ENCODE measurements around the gene CST8.

GRCh38 chr20:23510000-23510590, 19.2 kb downstream of the CST8 start:
- TF ChIP-seq CTCF (IDR thresholded peaks at IDR 0.05) (no peak), POLR2A (IDR thresholded peaks at IDR 0.05) (no peak)

Measured in Peyer's patch (tissue), 4 donors.